HepG2 (cell line): Measurements from ENCODE around the gene BAMBI. TPM values are rescaled to one million over a fixed set of nuclear protein-coding genes. Genes with fewer than 3 reads are reported as not detected.
A peak's percentile ranks its signal among the peaks of the same experiment; 100 is the strongest.

Source experiments
- ARNT ChIP-seq: fragments of 450-650 bp; IDR thresholded peaks from 2 replicates; pipeline ENCODE4 v1.6.1; 2017
- CREM ChIP-seq, 2 experiments: sonication (generic) in 1 of 2; formaldehyde crosslinking in 1 of 2; IDR thresholded peaks; 2 replicates each; pipeline versions ENCODE4 v1.4.0 to v1.6.1; 2016 to 2020; ENCODE audit warnings: antibody characterized with exemption in 1 of 2, mild to moderate bottlenecking in 1 of 2, missing genetic modification reagents in 1 of 2
- EHMT2 ChIP-seq: fragments of 200-600 bp; sonication (generic); IDR thresholded peaks from 2 replicates; pipeline ENCODE4 v1.7.0; 2017; ENCODE audit warnings: antibody characterized with exemption, low read depth, low read length, borderline replicate concordance
- ERF ChIP-seq: IDR thresholded peaks from 2 replicates; pipeline ENCODE4 v1.6.1; 2018; ENCODE audit warnings: missing biosample characterization, missing genetic modification reagents
- GATA4 ChIP-seq: sonication (generic); IDR thresholded peaks from 2 replicates; pipeline ENCODE4 v1.6.1; 2016; ENCODE audit warnings: antibody characterized with exemption, low read depth, borderline replicate concordance
- HOXA7 ChIP-seq: sonication (generic); formaldehyde crosslinking; IDR thresholded peaks from 2 replicates; pipeline ENCODE4 v1.8.1; 2022; ENCODE audit warnings: mild to moderate bottlenecking, missing genetic modification reagents, moderate library complexity
- HOXA9 ChIP-seq: sonication (generic); formaldehyde crosslinking; IDR thresholded peaks from 2 replicates; pipeline ENCODE4 v1.8.1; 2022; ENCODE audit warnings: missing genetic modification reagents, mild to moderate bottlenecking, moderate library complexity, borderline replicate concordance
- KLF13 ChIP-seq: sonication (generic); formaldehyde crosslinking; IDR thresholded peaks from 2 replicates; pipeline ENCODE4 v1.4.0; 2020; ENCODE audit warnings: mild to moderate bottlenecking, missing genetic modification reagents
- NFIC ChIP-seq: IDR thresholded peaks from 2 replicates; pipeline ENCODE4 v1.6.1; 2012; ENCODE audit warnings: mild to moderate bottlenecking, low read length, inconsistent platforms
- NFKB2 ChIP-seq: sonication (generic); formaldehyde crosslinking; IDR thresholded peaks from 2 replicates; pipeline ENCODE4 v1.4.0; 2020; ENCODE audit warnings: missing genetic modification reagents, borderline replicate concordance
- RBFOX2 ChIP-seq: fragments of 200-400 bp; formaldehyde crosslinking; IDR thresholded peaks from 2 replicates; pipeline ENCODE4 v1.6.1; 2017; ENCODE audit warnings: low read depth, mild to moderate bottlenecking, low read length
- RCOR2 ChIP-seq: IDR thresholded peaks from 2 replicates; pipeline ENCODE4 v1.6.1; 2016; ENCODE audit warnings: missing biosample characterization, missing genetic modification reagents
- SP1 ChIP-seq, 2 experiments: fragments of 450-650 bp in 1 of 2; sonication (generic) in 1 of 2; formaldehyde crosslinking in 1 of 2; IDR thresholded peaks; 2 replicates each; pipeline versions ENCODE4 v1.4.0 to v1.6.1; 2016 to 2020; ENCODE audit warnings: missing genetic modification reagents in 1 of 2
- SPEN ChIP-seq: sonication (generic); formaldehyde crosslinking; IDR thresholded peaks from 2 replicates; pipeline ENCODE4 v1.5.1; 2020; ENCODE audit warnings: low read depth, mild to moderate bottlenecking, missing genetic modification reagents
- TBX2 ChIP-seq: sonication (generic); formaldehyde crosslinking; IDR thresholded peaks from 2 replicates; pipeline ENCODE4 v1.5.0; 2020; ENCODE audit warnings: missing genetic modification reagents, mild to moderate bottlenecking, borderline replicate concordance
- THAP11 ChIP-seq: IDR thresholded peaks from 2 replicates; pipeline ENCODE4 v1.6.1; 2016; ENCODE audit warnings: missing biosample characterization, missing genetic modification reagents
- ZC3H13 ChIP-seq: sonication (generic); formaldehyde crosslinking; IDR thresholded peaks from 2 replicates; pipeline ENCODE4 v1.8.1; 2023; ENCODE audit warnings: mild to moderate bottlenecking, missing genetic modification reagents, moderate library complexity
- ZFX ChIP-seq: sonication (generic); formaldehyde crosslinking; IDR thresholded peaks from 2 replicates; pipeline ENCODE4 v1.4.0; 2020; ENCODE audit warnings: mild to moderate bottlenecking, low read depth, missing genetic modification reagents, moderate library complexity
- ZMYM2 ChIP-seq: sonication (generic); formaldehyde crosslinking; IDR thresholded peaks from 2 replicates; pipeline ENCODE4 v1.8.0; 2022; ENCODE audit warnings: mild to moderate bottlenecking, missing genetic modification reagents
- ZNF136 ChIP-seq: sonication (generic); formaldehyde crosslinking; IDR thresholded peaks from 2 replicates; pipeline ENCODE4 v1.8.1; 2022; ENCODE audit warnings: low read depth, mild to moderate bottlenecking, moderate library complexity, missing genetic modification reagents
- ZNF160 ChIP-seq: sonication (generic); formaldehyde crosslinking; IDR thresholded peaks from 2 replicates; pipeline ENCODE4 v1.8.0; 2022; ENCODE audit warnings: mild to moderate bottlenecking, inconsistent platforms, missing genetic modification reagents
- ZNF180 ChIP-seq: sonication (generic); formaldehyde crosslinking; IDR thresholded peaks from 2 replicates; pipeline ENCODE4 v1.4.0; 2020; ENCODE audit warnings: low read depth, missing genetic modification reagents, borderline replicate concordance
- ZNF629 ChIP-seq: sonication (generic); formaldehyde crosslinking; conservative IDR thresholded peaks from 2 replicates; pipeline ENCODE4 v1.5.0; 2020; ENCODE audit warnings: missing genetic modification reagents
- ZNF772 ChIP-seq: sonication (generic); formaldehyde crosslinking; IDR thresholded peaks from 2 replicates; pipeline ENCODE4 v1.5.0; 2020; ENCODE audit warnings: mild to moderate bottlenecking, missing genetic modification reagents
- ZNF780A ChIP-seq: sonication (generic); formaldehyde crosslinking; IDR thresholded peaks from 2 replicates; pipeline ENCODE4 v1.8.0; 2022; ENCODE audit warnings: mild to moderate bottlenecking, missing genetic modification reagents, moderate library complexity
- ZSCAN20 ChIP-seq: sonication (generic); formaldehyde crosslinking; IDR thresholded peaks from 2 replicates; pipeline ENCODE4 v1.4.0; 2020; ENCODE audit warnings: missing genetic modification reagents, mild to moderate bottlenecking, borderline replicate concordance
- polyA plus RNA-seq, 8 experiments: library from polyadenylated mRNA; depleted of rRNA in 3 of 8; stranded (reverse) in 7 of 8; unstranded in 1 of 8; fragments of >200 nt; fragmentation: Illumina TruSeq in 4 of 8; extraction: Trizol in 4 of 8; gene quantifications; 2 replicates each; pipeline versions ENCODE4 v1.2.1 to v1.2.3, GENCODE V29; 2011 to 2016; ENCODE audit warnings: low read depth in 4 of 8, missing spikeins in 1 of 8, mixed read lengths in 1 of 8; ENCODE audit not compliant: insufficient read depth in 1 of 8
- total RNA-seq, 5 experiments: library from RNA; depleted of rRNA; stranded (reverse); fragments of >200 nt; fragmentation: Illumina TruSeq; extraction: Trizol; gene quantifications; 2 replicates each; pipeline ENCODE4 v1.2.3, GENCODE V29; 2016; ENCODE audit warnings: low read depth in 1 of 5
- TF ChIP-seq, protein P1 (sequence below): sonication (generic); formaldehyde crosslinking; IDR thresholded peaks from 2 replicates; pipeline ENCODE4 v1.5.0; 2020; ENCODE audit warnings: missing genetic modification reagents
- TF ChIP-seq, protein P2 (sequence below): sonication (generic); formaldehyde crosslinking; IDR thresholded peaks from 2 replicates; pipeline ENCODE4 v1.9.0; 2021; ENCODE audit warnings: missing genetic modification reagents, mild to moderate bottlenecking, borderline replicate concordance
- TF ChIP-seq, protein P3 (sequence below): sonication (generic); formaldehyde crosslinking; IDR thresholded peaks from 2 replicates; pipeline ENCODE4 v1.5.0; 2020; ENCODE audit warnings: missing genetic modification reagents

Gene BAMBI
- total and polyA plus RNA-seq, 2 of the 13 experiments (the other 11 are each of a cell fraction or from before 2014, with no cell fraction given): 12.0 to 23.6 TPM

- TF ChIP-seq NFKB2 (CRISPR knock-in tag) (no peak), CREM (IDR thresholded peaks at IDR 0.05) (no peak), CREM (CRISPR knock-in tag; IDR thresholded peaks at IDR 0.05) (no peak), ZMYM2 (CRISPR knock-in tag) (no peak), ZC3H13 (CRISPR knock-in tag) (no peak), ERF (CRISPR knock-in tag) (0 out of 2 replicates have a peak, but pooled peaks have one; percentile 39), ZSCAN20 (CRISPR knock-in tag) (no peak), THAP11 (CRISPR knock-in tag) (peak; percentile 40; the same call in 1 of the 2 replicates), TBX2 (CRISPR knock-in tag) (no peak), ZNF136 (CRISPR knock-in tag) (no peak), NFIC (no peak), ZNF629 (no peak), HOXA9 (CRISPR knock-in tag) (no peak), HOXA7 (CRISPR knock-in tag) (no peak), KLF13 (CRISPR knock-in tag) (no peak), ZNF780A (CRISPR knock-in tag) (no peak), SPEN (no peak), ZNF180 (CRISPR knock-in tag) (no peak), ZFX (CRISPR knock-in tag) (no peak), SP1 (IDR thresholded peaks at IDR 0.05) (no peak), SP1 (CRISPR knock-in tag; IDR thresholded peaks at IDR 0.05) (no peak), RCOR2 (CRISPR knock-in tag) (no peak), EHMT2 (no peak), RBFOX2 (no peak), GATA4 (no peak), ARNT (no peak), ZNF160 (CRISPR knock-in tag) (no peak), ZNF772 (CRISPR knock-in tag) (no peak)
- TF ChIP-seq, protein P1, sequence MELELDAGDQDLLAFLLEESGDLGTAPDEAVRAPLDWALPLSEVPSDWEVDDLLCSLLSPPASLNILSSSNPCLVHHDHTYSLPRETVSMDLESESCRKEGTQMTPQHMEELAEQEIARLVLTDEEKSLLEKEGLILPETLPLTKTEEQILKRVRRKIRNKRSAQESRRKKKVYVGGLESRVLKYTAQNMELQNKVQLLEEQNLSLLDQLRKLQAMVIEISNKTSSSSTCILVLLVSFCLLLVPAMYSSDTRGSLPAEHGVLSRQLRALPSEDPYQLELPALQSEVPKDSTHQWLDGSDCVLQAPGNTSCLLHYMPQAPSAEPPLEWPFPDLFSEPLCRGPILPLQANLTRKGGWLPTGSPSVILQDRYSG (CRISPR knock-in tag): no peak
- TF ChIP-seq, protein P2, sequence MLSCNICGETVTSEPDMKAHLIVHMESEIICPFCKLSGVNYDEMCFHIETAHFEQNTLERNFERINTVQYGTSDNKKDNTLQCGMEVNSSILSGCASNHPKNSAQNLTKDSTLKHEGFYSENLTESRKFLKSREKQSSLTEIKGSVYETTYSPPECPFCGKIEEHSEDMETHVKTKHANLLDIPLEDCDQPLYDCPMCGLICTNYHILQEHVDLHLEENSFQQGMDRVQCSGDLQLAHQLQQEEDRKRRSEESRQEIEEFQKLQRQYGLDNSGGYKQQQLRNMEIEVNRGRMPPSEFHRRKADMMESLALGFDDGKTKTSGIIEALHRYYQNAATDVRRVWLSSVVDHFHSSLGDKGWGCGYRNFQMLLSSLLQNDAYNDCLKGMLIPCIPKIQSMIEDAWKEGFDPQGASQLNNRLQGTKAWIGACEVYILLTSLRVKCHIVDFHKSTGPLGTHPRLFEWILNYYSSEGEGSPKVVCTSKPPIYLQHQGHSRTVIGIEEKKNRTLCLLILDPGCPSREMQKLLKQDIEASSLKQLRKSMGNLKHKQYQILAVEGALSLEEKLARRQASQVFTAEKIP (CRISPR knock-in tag): no peak
- TF ChIP-seq, protein P3, sequence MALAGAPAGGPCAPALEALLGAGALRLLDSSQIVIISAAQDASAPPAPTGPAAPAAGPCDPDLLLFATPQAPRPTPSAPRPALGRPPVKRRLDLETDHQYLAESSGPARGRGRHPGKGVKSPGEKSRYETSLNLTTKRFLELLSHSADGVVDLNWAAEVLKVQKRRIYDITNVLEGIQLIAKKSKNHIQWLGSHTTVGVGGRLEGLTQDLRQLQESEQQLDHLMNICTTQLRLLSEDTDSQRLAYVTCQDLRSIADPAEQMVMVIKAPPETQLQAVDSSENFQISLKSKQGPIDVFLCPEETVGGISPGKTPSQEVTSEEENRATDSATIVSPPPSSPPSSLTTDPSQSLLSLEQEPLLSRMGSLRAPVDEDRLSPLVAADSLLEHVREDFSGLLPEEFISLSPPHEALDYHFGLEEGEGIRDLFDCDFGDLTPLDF (CRISPR knock-in tag): no peak
These were observed 13.5 kb upstream of the BAMBI start (continued) for GRCh38 chr10:28663576-28664368.
